ENCODE measurements around the gene SVOPL. TPM values are rescaled to one million over a fixed set of nuclear protein-coding genes. Genes with fewer than 3 reads are reported as not detected.

The SVOPL gene
- total RNA-seq, 1 donor from 2014 or later, result not detected

- no peaks in the 10 kb centered on the region for H3K9me3 Mint-ChIP-seq
- TF ChIP-seq CTCF (IDR thresholded peaks at IDR 0.05), result no peak
- POLR2A ChIA-PET, result no interaction called here
- no peaks in the 10 kb centered on the region for H3K4me1 Mint-ChIP-seq
- CTCF ChIA-PET, result no interaction called here
- no peak for ATAC-seq (ENCODE audit: low read depth)
- intact Hi-C loops (cut with micrococcal nuclease), result no loop called here
- peaks cover 2% of the 10 kb centered on the region for H3K27me3 Mint-ChIP-seq
- no peak for DNase-seq
- H3K36me3 Mint-ChIP-seq (ENCODE audit: low read depth), result no peaks in the 10 kb centered on the region
- H3K4me3 Mint-ChIP-seq, result no peak overlapping the region
- H3K27ac Mint-ChIP-seq, result no peak overlapping the region
These were observed 44.0 kb upstream of the SVOPL start for GRCh38 chr7:138745189-138745588.

- no peak for DNase-seq
- no peak for ATAC-seq (ENCODE audit: low read depth)
- intact Hi-C loops (cut with micrococcal nuclease), result no loop called here
- no peak overlapping the region for H3K4me3 Mint-ChIP-seq
- ChIA-PET CTCF (no interaction called here), POLR2A (no interaction called here)
- no peak for TF ChIP-seq CTCF (IDR thresholded peaks at IDR 0.05)
- no peaks in the 10 kb centered on the region for H3K36me3 Mint-ChIP-seq (ENCODE audit: low read depth)
- peaks cover 2% of the 10 kb centered on the region for H3K9me3 Mint-ChIP-seq
- H3K4me1 Mint-ChIP-seq, result no peaks in the 10 kb centered on the region
- H3K27ac Mint-ChIP-seq, result no peak overlapping the region
- peaks cover 4% of the 10 kb centered on the region for H3K27me3 Mint-ChIP-seq
These were observed 40.2 kb upstream of the SVOPL start for GRCh38 chr7:138741453-138741735.

- no peak for DNase-seq
- POLR2A ChIA-PET, result no interaction called here
- Mint-ChIP-seq H3K27ac (no peak overlapping the region), H3K4me3 (no peak overlapping the region), H3K9me3 (peaks cover 2% of the 10 kb centered on the region), H3K4me1 (no peaks in the 10 kb centered on the region), H3K27me3 (peaks cover 4% of the 10 kb centered on the region), H3K36me3 (ENCODE audit: low read depth) (no peaks in the 10 kb centered on the region)
- intact Hi-C loops (cut with micrococcal nuclease), result loop anchor here (5.0 kb wide), 2 partner anchors 278 to 738 kb away; partner anchors contain the start of genes CREB3L2 and TRIM24
- CTCF ChIA-PET, result interaction anchor here (1.2 to 1.9 kb wide), 3 partner anchors 835 to 1084 kb away, joined by 3 to 9 read pairs (median 5); no protein-coding TSS in a partner anchor
- TF ChIP-seq CTCF (IDR thresholded peaks at IDR 0.05), result no peak
- no peak for ATAC-seq (ENCODE audit: low read depth)
These were observed 38.7 kb upstream of the SVOPL start for GRCh38 chr7:138739859-138740258.

GRCh38 chr7:138738551-138739335, 37.6 kb upstream of the SVOPL start:
- CTCF ChIA-PET, result interaction anchor here (0.7 to 1.9 kb wide), 15 partner anchors 10 to 1138 kb away, joined by 3 to 34 read pairs (median 4); no protein-coding TSS in a partner anchor
- H3K27ac Mint-ChIP-seq, result no peak overlapping the region
- intact Hi-C loops (cut with micrococcal nuclease), result loop anchor here (1.0 to 5.0 kb wide), 5 partner anchors 276 to 839 kb away; partner anchors contain the start of genes CREB3L2 and TRIM24
- H3K4me1 Mint-ChIP-seq, result no peaks in the 10 kb centered on the region
- POLR2A ChIA-PET, result no interaction called here
- ATAC-seq (ENCODE audit: low read depth) (no peak), DNase-seq (peak; percentile 38)
- peaks cover 2% of the 10 kb centered on the region for H3K9me3 Mint-ChIP-seq
- H3K4me3 Mint-ChIP-seq, result no peak overlapping the region
- peaks cover 4% of the 10 kb centered on the region for H3K27me3 Mint-ChIP-seq
- H3K36me3 Mint-ChIP-seq (ENCODE audit: low read depth), result no peaks in the 10 kb centered on the region
- peak; percentile 26 for TF ChIP-seq CTCF (IDR thresholded peaks at IDR 0.05)

- DNase-seq, result no peak
- no peak overlapping the region for H3K27ac Mint-ChIP-seq
- H3K4me3 Mint-ChIP-seq, result no peak overlapping the region
- no peaks in the 10 kb centered on the region for H3K36me3 Mint-ChIP-seq (ENCODE audit: low read depth)
- CTCF ChIA-PET, result interaction anchor here (0.8 to 1.9 kb wide), 9 partner anchors 12 to 1083 kb away, joined by 3 to 34 read pairs (median 4); no protein-coding TSS in a partner anchor
- TF ChIP-seq CTCF (IDR thresholded peaks at IDR 0.05), result no peak
- intact Hi-C loops (cut with micrococcal nuclease), result loop anchor here (1.0 to 5.0 kb wide), 5 partner anchors 276 to 839 kb away; partner anchors contain the start of genes CREB3L2 and TRIM24
- no peak for ATAC-seq (ENCODE audit: low read depth)
- POLR2A ChIA-PET, result no interaction called here
- H3K9me3 Mint-ChIP-seq, result peaks cover 2% of the 10 kb centered on the region
- H3K4me1 Mint-ChIP-seq, result no peaks in the 10 kb centered on the region
- peaks cover 4% of the 10 kb centered on the region for H3K27me3 Mint-ChIP-seq
These were observed 37.0 kb upstream of the SVOPL start for GRCh38 chr7:138738114-138738513.
